ENCODE data around the gene TUBG2. TPM values are rescaled to one million over a fixed set of nuclear protein-coding genes. Genes with fewer than 3 reads are reported as not detected.

The TUBG2 gene
- total and polyA plus RNA-seq, 2 of the 8 experiments (the other 6 are each of a cell fraction or from before 2014, with no cell fraction given) = 14.8 to 16.6 TPM

- TF ChIP-seq USF2 (IDR thresholded peaks at IDR 0.05; ENCODE audit: low read length) = no peak
- TF ChIP-seq KDM5A (IDR thresholded peaks at IDR 0.05; ENCODE audit: low read length) = no peak
Observed at GRCh38 chr17:42669705-42669976, 10.6 kb downstream of the TUBG2 start (continued).
